Ovary (tissue), 3 donors: ENCODE data around the gene RSU1.

Experiments
- POLR2A ChIP-seq: fragments of 450-650 bp; IDR thresholded peaks from one replicate; pipeline ENCODE4 v1.6.1; 2017; ENCODE audit warnings: antibody characterized with exemption, mild to moderate bottlenecking, moderate library complexity
- TF ChIP-seq, protein P1 (sequence below), 3 donors: fragments of 450-650 bp in 2 of 3; fragments of 200-600 bp in 1 of 3; IDR thresholded peaks; one replicate each; pipeline versions ENCODE4 v1.5.1 to v1.8.0; 2016 to 2022; ENCODE audit warnings: antibody characterized with exemption in 3 of 3, mild to moderate bottlenecking in 1 of 3
- donor health status: DM: no; HTN: no; CAD: no.

- TF ChIP-seq, protein P1, sequence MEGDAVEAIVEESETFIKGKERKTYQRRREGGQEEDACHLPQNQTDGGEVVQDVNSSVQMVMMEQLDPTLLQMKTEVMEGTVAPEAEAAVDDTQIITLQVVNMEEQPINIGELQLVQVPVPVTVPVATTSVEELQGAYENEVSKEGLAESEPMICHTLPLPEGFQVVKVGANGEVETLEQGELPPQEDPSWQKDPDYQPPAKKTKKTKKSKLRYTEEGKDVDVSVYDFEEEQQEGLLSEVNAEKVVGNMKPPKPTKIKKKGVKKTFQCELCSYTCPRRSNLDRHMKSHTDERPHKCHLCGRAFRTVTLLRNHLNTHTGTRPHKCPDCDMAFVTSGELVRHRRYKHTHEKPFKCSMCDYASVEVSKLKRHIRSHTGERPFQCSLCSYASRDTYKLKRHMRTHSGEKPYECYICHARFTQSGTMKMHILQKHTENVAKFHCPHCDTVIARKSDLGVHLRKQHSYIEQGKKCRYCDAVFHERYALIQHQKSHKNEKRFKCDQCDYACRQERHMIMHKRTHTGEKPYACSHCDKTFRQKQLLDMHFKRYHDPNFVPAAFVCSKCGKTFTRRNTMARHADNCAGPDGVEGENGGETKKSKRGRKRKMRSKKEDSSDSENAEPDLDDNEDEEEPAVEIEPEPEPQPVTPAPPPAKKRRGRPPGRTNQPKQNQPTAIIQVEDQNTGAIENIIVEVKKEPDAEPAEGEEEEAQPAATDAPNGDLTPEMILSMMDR (IDR thresholded peaks at IDR 0.05) = no peak
- TF ChIP-seq POLR2A = no peak
Measured at GRCh38 chr10:16570731-16571130, 246.5 kb downstream of the RSU1 start.
